Eye (tissue), 1 donor: Measurements from ENCODE around the gene UBE2Q2.
"Not testable (repeated sequence)": the region's sequence is repeated elsewhere in the genome, so short reads cannot be mapped to it uniquely, and the experiment has no call there.

Experiments used
- DNase-seq: peaks from one replicate; pipeline ENCODE4 v3.0.0-alpha.2; 2015

UBE2Q2 gene

DNA sequence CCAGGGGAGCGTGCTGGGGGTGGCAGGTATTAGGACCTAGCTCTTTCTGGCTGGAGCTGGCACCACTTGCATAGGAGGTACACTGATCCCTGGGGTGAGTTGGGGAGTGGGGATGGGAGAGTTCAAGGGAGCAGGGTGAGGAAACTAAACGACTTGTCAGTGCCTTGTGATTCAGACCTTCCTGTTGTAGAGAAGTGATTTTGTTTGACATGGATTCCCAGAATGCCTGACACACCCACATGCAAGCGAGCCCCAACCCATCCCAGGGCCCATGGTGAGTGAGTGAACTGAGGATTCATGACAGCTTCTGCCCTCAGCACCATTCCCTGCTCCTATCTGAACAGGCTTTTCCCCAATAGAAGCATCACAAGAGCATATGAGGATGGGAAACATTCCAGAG lies 15.6 kb upstream of the UBE2Q2 start:
- peak; percentile 21 for DNase-seq

DNA sequence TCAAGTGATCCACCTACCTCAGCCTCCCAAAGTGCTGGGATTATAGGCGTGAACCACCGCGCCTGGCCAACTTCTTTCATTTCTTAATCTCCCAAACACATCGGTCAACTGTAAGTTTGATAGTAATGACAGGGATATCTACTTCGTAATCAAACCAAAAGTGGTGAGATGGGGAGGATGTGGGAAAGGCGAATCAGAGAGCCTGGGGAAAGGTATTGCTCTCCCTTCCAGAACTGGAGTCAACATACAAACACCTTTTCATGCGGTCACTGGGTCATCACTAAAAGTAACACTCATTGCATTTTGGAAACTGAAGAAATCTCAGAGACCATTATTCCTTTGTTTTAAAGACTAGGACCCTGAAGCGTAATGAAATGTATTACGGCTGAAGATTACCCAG lies 14.8 kb upstream of the UBE2Q2 start:
- no peak for DNase-seq

DNA sequence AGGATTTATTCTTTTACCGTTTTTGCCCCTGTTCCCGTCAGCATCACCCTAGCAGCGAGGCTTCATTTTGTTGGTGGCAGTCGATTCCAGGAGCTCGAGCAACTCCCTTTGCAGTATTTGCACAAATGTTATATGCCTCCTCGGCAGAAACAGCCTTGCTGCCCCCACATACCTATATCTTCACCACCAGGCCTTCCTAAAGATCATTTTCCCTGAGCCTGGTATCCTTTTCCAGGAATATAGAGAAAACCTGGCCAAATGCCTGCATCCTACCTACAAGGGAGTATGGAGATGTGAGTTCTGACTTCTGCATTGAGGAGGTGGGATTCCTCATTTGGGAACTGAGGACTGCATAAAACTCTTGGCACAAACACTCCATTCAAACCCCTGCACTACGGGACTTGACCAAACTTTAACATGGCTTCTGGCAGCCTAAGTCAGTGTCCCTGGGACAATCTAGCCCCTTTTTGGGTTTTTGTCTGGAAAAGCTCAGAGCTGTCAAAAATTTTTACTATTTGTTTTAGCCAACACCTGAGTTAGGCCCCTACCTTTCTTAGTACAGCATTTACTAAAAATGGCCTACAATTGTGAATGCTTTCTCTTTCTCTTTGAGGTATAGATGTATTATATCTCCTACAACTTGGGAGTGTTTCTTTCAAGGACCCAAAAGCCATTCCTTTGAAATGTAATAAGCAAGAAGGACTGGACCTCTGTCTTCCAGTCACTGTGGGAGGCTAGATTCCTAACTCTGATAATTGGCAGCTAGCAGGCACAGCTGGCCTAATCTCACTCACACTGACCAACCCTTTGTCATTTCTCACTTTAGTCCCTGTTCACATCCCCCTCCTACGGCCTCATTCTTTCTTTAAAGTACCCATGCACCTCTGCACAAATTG lies 12.1 kb upstream of the UBE2Q2 start:
- peak; percentile 48 for DNase-seq

DNA sequence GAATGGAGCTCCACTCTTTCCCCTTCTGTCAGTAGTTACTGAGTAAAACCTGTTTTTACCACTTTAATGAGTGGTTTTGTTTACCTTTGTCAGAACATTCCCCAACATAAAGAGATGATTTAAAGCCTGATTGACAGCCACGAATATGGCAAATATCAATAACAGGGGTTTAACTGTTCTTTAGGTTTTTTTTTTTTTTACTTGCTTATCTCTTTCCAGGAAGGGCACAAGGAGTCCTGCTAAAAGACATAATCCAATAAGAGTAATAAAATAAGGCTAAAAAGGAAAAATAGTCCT lies 11.5 kb upstream of the UBE2Q2 start:
- no peak for DNase-seq

- no peak for DNase-seq
Measured at GRCh38 chr15:75832114-75832513, 11.1 kb upstream of the UBE2Q2 start.

DNA sequence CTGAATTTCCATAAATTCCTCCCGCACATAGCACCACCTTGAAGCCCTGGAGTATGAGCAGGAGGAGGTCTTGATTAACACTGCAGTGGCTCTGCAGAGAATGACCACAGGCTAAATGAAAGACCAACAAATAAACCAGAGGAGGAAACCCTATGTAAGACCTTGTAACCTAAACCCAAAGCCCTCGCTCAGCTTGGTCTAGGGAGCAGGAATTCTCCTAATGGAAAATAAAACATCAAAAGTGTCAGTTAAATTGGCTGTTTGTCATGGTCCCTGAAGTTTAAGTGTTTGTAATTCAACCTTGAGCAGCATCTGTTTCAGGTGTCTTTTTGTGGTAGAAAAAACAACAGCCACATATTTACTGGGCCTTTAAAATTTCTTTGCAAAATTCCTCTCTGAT lies 9.2 kb upstream of the UBE2Q2 start:
- no peak for DNase-seq

- DNase-seq, result no peak
Measured at GRCh38 chr15:75835990-75836958, 7.0 kb upstream of the UBE2Q2 start.

GRCh38 chr15:75836959-75837334 lies 6.3 kb upstream of the UBE2Q2 start:
- DNase-seq, result no peak

DNA sequence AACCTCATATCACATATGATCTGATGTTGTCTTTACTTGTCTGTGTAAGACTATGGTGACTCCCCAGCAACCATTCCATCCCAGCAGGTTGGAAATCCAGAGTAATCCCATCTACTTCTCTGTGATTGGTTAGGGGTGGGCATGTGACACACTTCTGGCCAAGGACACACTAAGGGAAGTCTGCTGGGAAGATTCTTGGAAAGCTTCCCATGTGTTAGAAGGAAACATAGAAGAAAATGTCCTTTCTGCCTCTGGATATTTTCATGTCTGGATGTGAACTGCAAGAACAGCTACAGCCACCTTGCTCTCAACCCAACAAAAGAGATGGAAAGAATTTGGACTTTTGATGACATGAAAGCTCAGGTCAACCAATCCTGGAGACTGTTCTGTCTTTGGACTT lies 2.6 kb upstream of the UBE2Q2 start:
- DNase-seq, result peak; percentile 60

GRCh38 chr15:75841626-75842025 lies 1.6 kb upstream of the UBE2Q2 start:
- no peak for DNase-seq

DNA sequence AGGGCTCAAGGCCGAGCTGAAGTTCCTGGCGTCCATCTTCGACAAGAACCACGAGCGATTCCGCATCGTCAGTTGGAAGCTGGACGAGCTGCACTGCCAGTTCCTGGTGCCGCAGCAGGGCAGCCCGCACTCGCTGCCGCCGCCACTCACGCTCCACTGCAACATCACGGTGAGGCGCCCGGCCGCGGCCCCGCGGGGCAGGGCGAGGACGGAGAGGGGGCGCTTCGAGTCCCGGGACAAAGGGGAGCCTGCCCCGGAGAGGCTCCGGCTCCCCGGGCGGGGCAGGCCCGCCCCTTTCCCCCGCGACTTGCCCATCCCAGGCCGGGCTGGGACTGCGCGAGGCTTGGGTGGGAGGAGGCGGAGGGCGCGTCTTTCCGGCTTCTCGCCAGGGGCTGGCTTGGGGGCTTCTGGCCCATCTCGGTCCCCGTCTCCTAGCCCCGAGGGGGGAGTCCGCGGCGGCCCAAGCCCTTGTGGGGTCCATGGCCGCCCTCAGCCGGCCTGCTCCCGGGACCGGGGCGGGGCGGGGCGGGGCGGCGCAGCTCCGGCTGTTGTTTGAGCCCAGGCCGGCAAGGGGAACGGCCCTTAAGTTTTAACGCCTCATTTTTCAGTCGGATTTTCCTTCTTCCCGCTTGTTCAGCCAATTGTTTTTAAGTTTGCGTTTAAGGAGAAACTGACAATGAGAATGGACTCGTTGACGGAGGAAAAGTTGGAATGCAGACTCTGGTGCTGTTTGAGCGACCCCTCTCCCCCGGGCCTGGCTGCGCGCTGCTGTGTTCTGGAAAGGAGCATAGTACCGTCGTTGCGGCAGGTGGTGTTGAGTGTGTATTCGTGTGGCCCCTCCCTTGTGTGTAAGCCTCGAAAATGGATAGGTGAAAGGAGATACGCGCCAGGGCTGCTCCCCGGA lies 683 bp downstream of the UBE2Q2 start:
- DNase-seq, result peak; percentile 86

DNA sequence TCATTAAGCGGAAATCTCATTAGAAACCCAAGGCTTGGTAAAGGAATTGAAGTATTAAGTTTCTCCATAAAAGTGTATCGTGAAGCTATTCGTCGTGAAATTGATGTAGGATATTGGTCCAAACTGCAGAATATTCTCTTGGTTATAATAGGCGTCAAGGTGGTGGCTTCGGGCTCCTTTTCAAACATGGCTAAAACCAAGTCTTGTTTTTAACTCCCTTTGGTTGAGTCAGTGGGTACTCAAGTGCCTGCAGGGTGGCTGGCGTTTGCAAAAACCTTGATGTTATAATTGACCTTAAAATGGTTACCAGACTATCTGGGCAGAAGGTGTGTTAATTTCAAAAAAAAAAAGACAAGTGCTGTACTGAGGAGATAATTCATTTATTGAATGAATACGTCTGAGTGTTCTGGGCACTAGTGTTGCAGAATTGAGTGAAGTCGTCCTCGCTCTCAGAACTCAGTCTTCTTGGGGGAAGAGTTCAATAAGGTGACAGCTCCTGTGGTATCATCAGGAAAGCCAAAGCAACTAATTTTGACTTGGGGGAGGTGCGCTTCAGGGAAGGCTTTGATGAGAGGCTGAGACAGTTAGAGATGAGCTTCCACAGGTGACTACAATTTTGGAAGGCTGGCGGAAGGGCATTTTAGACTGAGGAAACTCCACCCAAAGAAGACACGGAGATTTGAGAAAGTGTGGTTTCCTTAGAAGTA lies 1.5 kb downstream of the UBE2Q2 start:
- DNase-seq, result no peak

DNA sequence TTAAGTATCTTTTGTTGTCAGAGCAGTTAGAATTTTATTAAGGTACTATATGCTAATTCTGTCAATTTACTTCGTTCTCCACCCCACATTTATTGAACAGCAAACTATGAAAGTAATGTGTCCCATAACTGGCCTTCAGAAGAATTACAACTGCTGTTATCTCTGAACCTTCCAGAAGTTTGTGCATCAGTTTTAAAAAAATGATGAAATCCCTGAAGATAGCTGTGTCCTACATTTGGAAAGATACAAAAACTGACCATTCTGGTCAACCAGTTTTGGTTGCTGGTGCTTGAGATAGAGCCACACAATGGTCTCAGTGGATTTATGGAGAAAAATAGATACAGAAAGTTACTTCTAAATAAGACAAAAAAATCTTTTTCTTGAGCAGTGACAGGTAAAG lies 5.9 kb downstream of the UBE2Q2 start:
- DNase-seq, result no peak

DNA sequence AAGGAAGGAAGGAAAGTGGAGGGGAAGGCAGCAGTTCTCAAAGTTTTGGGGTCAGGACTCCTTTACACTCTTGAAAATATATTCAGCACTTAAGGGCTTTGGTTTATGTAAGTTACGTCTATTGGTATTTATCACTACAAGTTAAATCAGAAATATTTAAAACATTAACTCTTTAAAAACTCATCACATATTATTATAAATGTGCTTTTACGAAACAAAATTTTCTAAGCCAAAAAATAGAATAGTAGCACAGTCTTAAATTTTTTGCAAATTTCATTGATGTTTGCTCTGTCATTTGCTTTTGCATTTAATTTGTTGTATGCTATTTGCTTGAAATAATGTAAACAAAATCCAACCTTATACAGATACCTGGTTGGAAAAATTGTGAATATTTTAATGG lies 7.5 kb downstream of the UBE2Q2 start:
- no peak for DNase-seq

- DNase-seq, result not testable (repeated sequence)
Measured at GRCh38 chr15:75851566-75851965, 8.3 kb downstream of the UBE2Q2 start.

DNA sequence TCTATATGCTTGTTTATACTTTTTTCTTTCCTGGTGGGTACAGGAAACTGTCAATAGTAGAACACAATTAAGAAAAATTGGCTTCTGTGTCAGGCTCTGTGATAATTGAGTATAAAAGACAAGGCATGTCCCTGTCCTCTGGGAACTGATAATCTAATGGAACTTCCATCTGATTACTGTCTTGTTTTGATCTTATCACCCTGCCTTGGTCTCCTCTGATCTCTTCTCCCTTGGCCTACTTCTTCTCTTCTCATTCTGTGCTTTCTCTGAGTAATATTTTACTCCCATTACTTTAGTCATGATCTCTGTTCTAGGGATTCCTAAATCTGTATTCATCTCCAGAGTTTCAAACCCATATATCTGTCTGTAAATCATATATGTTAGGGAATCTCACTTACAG lies 14.6 kb downstream of the UBE2Q2 start:
- DNase-seq, result no peak

- DNase-seq, result no peak
Measured at GRCh38 chr15:75861750-75862402, 18.6 kb downstream of the UBE2Q2 start.

GRCh38 chr15:75862796-75863195 lies 19.5 kb downstream of the UBE2Q2 start:
- no peak for DNase-seq

DNA sequence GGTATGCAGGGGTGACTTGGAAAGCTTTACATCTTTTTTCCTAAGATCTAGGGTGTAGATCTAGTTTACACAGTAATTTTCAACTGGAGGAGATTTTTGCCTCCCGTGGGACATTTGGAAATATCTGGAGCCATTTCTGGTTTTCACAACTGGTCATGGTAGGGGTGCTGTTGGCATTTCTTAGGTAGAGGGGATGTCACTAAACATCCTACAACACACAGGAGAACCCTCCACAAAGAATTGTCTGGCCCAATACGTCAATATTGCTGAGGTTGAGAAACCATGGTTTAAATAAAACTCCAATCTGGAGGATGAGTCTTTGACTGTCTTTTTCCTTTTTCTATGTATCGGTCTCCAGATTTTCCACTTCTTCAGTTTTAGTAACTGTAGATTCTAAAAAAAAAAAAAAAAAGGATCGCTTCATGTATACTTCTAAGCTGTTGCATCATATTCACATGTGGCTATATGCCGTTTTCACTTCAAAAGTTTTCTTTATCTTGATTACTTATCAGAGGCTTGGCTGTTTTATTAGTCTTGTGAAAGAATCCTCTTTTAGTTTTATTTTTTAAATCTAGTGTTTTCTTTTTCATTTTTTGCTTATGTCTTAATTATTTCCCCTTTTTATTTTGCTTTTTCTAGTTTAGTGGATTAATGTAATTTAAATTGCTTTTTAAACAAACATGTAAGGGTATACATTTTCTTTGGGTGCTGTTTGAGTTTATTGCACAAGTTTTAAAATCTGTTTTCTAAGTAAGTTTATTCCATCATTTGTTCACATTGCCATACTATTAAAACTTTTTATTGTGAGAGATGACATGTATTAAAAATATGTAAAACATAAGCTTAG lies 21.2 kb downstream of the UBE2Q2 start:
- DNase-seq, result no peak

DNA sequence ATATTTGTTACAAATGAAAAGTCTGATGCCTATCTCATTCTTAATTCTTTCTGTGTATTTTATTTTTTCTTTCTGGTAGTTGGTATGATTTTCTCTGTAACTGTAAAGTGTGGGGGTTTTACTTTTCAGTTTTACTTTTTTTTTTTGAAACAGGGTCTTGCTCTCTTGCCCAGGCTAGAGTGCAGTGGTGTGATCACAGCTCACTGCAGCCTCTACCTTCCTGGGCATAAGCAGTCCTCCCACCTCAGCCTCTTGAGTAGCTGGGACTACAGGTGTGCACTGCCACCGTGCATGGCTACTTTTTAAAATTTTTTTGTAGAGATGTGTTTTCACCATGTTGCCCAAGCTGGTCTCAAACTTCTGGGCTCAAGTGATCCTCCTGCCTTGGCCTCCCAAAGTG lies 22.8 kb downstream of the UBE2Q2 start:
- DNase-seq, result not testable (repeated sequence)

- DNase-seq, result no peak
Measured at GRCh38 chr15:75866916-75867315, 23.7 kb downstream of the UBE2Q2 start.
